GF-D8 (cell line): Measurements from ENCODE around the gene SOCS2.

Experiments
- DNase-seq: peaks from one replicate; lab custom pipeline; 2025; lab: John Stamatoyannopoulos, UW

SOCS2 gene

DNA sequence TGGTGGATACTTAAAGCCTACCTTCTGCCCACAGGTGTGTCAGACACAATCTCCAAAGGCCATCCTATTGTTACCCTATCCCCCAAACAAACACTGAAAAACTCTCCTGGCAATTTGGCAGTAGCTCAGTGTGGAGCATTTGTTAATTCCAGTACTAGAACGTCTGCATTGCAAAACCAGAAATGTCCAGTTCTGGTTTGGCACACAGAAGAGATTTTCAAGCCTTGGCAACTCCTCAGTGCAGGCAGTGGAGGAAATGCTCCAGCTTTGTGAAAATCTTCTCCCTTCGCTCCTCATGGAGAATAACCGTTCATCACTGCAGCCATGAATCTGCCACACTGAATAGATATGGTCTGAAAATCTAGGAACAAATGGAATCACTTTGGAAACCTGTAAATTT is 5.3 kb upstream of the SOCS2 start:
- no peak for DNase-seq

DNA sequence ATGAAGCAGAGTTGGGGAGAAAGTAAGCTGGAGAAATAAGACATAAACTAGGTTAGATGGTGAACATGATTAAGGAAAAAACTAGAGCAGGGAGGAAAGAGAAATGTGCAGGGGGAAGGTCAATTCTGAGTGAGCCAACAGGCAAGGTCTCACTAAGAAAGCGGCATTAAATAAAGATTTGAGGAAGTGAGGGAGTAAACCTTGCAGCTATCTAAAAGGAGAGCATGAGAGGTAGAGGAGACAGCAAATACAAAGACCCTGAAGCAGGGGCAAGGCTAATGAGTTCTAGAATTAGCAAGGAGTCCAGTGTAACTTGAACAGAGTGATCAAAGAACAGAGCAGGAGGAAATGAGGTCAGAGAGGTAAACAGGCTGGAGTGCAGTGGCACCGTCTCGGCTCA is 4.4 kb upstream of the SOCS2 start:
- no peak for DNase-seq

DNA sequence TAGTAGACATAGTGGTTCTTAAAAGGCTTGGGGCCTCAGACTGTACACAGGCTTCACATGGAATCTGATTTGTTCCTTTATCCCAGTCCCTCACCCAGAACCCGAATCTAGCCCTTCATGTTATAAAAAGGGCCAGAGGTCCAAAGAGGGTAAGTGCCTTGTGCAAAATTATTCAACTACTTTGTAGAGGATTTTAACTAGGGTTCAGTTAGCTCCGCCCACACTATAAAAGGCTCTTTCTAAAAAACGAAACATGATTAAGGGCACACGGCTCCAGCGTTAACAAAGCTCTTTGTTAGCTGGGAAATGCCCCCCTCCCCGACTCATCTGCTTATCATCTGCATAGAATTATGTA is 3.2 kb upstream of the SOCS2 start:
- no peak for DNase-seq

DNA sequence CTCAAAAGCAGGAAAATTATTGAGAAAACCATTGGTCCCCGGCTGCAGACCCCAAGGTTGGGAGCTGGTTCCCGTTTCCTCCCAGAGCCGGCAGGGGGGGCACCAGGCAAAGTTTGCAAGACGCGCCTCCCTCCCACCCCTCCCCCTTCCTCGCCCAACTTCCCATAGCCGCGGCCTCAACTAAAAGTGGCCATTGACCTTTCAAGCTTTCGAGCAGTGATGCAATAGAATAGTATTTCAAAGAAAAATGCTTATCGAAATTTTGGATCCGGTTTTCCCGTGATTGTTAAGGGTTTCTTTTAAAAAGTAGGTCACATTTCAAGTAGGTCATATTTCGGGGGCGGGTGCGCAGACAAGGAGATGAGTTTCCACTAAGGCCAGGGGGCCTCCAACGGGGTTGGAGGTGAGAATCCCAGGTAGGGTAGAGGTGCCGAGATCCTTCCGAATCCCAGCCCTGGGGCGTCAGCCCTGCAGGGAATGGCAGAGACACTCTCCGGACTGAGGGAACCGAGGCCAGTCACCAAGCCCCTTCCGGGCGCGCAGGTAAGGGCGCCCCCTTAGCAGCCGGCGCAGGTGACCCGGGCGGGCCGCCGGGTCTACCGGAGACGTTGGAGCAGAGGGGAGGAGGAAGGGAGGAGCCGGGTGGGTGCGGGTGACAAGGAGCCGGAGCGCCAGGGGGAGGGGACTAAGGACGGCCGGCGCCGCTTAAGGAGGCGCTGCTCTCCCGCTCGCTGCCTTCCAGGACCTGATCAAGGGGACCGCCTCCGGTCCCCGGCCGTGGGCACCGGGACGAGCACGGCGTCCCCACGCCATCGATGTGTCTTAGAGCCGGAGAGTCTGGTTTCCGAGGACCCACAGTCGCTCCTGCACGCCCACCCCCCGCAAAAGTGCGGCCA is 2.6 kb upstream of the SOCS2 start:
- peak; percentile 58 for DNase-seq

DNA sequence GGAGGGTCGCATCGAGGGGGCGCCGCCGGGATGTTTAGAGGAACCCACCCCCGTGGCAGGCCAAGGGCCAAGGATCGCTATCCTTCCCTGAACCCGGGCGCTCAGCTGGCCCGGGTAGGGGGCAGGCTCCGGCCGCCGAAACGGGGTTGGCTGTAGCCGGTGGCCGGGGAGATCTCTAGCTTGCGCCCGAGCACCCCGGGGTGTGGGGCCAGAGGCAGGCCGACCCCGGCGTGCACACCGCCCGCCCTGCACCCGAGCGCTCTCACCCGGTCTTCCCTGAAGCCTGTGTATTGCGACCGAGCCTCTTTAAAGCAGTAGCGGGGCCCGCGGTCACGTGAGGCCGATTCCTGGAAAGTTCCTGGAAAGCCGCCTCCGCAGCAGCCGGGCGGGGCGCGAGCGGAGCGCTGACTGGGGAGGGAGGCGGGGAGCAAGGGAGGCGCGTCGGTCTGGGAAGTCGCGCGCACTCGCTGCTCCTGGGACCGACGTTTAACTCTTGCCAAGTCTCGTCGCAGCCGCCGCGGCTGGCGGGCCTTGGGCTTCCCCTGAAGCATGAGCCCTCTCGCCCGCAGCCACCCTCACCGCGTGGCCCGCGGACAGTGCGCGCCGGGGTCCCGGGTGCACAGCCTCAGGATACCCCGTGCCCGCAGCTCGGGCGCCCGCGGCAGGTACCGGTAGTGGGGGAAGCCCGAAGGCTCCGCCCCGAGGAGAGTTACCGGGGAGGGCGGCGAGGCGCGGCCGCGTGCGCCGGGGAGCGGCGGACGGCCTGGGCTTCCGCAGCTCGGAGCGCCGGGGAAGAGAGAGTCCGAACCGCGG is 1.7 kb upstream of the SOCS2 start:
- DNase-seq, result peak; percentile 88

DNA sequence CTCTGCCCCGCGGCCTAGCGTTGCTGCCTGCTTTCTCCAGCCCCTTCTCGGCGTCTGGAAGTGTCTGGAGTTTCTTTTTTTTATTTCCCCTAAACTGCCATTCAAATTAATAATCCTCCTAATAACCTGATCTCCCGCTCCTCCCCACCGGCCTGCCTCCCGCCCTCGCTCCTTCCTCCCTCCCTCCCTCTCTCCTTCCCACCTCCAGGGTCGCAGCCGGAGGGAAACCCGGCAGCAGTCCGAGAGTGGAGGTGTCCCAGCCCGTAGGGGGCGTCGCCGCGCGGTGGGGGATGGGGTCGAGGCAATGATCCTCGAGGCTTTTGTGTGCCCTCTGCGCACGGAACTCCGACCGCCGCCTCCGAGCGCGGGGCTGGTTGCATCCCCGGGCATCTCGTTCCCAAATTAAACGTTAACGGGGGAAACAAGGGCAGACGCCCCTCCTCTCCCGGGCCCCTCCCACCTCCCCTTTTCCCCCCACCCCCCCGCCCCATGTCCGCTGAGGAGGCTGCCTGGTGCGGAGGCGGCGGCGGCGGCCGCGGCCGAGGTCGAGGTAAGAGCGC is 1.0 kb upstream of the SOCS2 start:
- peak; percentile 36 for DNase-seq

DNA sequence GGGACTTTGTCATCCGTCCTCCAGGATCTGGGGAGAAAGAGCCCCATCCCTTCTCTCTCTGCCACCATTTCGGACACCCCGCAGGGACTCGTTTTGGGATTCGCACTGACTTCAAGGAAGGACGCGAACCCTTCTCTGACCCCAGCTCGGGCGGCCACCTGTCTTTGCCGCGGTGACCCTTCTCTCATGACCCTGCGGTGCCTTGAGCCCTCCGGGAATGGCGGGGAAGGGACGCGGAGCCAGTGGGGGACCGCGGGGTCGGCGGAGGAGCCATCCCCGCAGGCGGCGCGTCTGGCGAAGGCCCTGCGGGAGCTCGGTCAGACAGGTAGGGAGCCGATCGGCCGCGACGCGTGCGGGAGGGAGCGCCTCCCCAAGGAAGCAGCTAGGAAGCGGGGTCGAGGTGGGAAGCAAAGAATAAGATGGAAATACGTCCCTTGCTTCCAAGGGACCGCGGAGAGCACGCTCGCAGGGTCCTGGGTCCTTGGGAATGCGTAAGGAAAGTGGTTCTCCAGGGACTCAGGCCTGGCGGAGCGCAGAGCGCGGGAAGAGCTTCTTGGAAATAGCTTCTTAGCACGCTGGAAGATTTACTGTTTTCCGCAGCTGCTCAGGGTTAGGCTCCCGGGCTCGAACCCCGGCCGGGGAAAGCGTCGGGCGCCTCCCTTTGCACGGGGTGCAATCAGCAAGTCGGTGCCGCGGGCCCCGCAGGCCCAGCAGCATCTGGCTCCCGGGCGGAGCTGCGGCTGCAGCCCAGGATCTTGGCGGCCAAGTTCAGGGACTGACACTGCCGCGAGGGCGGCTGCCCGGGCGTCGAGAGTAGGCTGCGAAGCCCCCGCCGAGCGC is 457 bp downstream of the SOCS2 start:
- no peak for DNase-seq

DNA sequence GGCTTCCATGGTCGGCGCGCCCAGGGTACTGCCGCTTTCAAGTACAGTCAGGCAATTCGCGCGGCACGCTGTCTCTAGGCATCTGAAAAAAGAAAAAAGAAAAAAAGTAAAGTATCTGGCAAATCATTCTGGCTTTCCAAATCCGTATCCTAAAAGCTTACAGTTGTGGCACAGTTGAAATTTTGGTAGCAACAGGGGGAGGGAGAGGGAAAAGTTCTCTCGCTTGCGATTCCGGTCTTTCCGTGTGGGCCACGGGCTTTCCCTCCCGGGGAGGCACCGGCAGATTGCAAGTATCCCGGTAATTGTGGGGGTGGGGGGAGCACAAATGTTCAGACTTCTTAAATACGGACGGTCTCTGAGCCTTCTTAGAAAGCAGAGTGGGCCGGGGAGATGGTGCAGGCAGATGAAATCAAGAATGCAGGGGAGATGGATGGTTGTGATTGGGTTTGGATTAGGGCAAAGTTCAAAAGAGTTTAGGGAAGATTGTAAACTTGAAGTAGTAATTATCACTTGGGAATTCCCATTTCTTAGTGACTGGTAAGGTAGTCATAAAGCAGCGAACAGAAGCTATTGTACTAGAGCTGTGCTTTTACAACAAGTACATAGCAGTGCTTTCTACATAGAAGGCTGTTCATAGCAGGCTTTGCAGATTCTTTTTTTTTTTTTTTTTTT is 1.2 kb downstream of the SOCS2 start:
- DNase-seq, result no peak

DNA sequence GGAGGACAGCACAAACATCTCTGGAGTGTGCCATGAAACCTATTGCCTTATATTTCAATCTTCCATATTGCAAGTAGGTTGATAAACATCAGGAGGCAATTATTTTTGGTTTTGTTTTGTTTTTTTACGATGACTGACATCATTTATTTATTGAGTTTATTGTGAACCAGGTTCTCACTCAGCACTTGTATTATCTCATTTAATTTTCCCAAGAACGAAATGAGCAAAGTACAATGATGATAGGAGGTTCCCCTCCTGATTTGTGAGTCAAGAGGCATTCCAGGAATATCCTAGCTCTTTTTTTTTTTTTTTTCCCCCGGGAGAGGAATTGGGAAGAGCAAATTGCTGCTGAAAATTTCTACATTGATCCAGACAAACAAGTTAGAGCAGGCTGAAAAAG is 4.7 kb downstream of the SOCS2 start:
- DNase-seq, result no peak

DNA sequence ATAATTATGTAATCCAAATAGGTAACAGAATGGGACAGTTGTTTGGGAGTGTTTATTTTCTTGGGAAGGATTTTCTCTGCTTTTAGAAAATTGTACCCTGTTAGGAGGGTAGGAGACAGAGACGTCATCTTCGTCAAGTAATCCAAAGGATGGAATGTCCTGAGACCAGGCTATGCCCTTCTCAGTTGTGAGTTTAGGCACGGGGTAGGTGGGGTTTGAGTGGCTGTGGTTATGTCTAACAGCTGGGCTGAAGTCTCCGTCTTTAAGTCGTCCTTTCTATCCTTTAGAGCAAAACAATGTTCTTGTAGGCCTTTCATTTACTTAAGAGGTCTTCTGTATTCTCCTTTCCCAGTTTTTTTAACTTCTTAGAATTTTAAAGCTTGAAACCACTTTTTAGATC is 5.7 kb downstream of the SOCS2 start:
- DNase-seq, result no peak

DNA sequence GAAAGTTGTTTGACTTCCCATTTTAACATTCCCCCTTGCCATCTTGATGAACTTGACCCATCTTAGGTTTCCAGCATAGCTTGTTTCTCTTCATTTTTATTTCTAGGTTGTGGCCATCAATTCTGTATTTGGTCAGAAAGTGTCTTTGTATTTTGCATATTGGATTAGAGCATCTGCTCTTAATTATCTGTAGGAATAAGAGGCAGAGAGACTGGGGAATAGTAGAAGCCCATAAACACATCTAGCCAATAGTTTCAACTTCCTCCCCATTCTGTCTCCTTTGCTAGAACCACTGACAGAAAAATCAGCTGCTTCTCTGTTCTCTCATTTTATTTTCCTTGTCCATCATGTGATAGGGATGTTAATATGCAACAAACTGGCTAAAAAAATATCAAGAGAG is 8.2 kb downstream of the SOCS2 start:
- DNase-seq, result no peak

DNA sequence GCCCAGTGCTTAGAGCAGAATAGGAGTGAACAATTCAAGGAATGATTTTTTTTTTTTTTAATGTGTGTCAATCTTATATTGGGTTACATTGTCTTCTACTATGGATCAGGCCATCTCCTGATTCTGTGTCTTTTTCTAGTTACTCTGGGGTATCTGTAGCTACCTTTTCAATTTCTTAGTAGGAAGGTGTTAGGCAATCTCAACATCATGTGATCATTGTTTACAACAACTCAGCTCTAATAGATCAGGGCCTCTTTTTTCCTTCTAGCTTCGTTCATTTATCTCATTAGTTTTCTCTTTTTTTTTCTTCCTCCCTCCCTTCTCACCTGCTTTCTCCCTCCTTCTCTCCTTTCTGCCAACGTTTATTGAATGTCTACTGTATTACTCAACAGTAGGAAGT is 8.9 kb downstream of the SOCS2 start:
- no peak for DNase-seq

DNA sequence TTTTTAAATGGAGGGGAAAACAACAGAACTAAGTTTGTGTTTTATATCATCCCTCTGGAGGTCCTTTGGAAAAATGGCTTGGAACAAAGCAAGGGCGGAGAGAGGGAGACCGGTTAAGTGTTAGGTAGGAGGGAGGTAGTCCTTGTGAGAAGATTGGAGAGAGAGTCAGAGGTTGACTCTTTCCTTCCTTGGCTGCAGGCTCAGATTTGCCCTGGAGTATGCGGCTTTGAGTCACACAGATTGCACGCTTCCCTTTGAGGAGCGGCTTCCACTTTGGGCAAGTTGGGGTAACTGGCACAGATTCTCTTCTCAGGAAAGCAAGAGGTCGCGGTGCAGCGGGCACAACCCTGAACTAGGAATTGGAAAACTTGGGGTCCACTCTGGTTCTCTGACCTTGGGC is 9.9 kb downstream of the SOCS2 start:
- DNase-seq, result no peak

DNA sequence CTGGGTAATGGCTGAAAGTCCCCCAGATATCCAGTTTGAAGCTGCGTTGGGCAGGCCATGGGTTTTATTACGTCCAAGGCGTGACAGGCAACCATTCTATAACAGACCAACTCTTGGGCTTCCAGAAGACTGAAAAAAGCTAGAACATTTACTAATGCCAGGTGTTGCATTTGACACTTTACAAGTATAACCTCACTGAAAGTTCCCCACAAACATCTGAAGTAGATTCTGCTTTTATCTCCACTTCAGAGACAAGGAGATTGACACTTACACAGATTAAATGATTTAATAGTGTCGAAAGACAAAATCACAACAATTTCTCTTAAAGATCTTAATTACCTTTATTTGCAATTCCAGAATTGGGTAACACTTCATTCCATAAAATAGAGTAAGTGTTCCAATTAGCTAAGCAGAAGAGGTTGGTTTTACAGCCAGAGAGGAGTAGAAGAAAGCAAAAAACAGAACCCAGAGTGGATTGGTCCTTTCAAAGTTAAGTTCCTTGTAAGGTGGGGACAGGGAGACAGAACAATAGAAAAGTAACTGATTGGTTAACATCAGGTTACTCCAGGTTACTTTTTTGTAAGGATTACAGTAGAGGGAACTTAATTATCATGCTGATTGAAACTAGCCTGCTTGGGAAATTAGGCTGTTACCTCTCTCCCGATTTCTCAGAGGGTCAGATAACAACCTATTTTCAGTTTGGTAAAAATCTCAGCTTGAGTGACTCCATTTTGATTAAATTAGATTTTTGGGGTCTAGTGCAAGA is 11.3 kb downstream of the SOCS2 start:
- DNase-seq, result no peak

DNA sequence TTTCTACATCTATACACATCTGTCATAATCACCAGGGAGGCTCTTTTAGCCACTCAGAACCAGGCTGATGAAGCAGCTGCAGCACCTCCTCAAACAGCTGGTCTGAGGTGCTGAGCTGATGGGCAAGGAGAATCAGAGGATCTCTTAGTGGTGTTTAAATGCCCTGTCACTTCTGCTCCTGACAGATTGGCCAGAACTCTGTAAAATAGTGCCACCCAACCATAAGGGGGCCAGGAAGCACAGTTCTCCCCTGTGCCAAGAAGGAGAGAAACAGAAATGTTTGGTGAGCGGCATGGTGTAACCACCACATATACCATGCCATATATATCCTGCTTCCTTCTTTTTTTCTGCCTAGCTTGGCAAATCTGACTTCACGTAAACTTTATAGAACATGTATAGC is 12.8 kb downstream of the SOCS2 start:
- no peak for DNase-seq

DNA sequence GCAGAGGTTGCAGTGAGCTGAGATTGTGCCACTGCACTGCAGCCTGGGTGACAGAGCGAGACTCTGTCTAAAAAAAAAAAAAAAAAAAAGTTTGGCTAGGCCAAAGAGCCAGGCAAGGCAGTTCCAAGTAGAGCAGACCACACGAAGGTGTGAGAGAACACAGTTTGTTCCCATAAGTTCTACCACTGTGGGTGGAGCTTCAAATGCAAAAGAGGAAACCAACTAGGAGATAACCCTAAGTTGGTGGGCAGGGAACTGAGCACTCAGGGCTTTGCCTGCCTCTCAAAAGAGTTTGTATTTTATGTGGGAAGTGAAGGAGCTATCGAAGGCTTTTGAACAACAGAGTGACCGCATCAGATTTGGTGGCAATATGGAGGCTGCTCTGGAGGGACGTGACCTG is 15.1 kb downstream of the SOCS2 start:
- no peak for DNase-seq

DNA sequence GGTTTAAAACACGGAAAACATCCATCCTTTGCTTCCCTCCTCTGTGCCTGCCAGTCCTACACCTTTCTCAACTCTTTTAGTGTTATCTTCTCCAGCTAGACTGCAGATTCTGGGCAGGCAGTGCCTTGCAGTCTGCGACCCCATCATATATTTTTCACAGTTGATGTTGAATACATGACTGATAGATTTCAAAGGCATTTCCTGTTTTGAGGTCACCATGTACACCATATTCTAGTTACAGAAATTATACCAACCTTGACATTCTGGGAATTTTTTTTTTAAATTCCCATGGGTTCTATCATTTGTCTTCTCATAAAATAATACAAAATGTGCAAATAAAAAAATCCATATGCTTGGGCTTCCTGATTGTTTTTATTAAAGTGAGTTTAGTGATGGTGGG is 16.6 kb downstream of the SOCS2 start:
- DNase-seq, result no peak

DNA sequence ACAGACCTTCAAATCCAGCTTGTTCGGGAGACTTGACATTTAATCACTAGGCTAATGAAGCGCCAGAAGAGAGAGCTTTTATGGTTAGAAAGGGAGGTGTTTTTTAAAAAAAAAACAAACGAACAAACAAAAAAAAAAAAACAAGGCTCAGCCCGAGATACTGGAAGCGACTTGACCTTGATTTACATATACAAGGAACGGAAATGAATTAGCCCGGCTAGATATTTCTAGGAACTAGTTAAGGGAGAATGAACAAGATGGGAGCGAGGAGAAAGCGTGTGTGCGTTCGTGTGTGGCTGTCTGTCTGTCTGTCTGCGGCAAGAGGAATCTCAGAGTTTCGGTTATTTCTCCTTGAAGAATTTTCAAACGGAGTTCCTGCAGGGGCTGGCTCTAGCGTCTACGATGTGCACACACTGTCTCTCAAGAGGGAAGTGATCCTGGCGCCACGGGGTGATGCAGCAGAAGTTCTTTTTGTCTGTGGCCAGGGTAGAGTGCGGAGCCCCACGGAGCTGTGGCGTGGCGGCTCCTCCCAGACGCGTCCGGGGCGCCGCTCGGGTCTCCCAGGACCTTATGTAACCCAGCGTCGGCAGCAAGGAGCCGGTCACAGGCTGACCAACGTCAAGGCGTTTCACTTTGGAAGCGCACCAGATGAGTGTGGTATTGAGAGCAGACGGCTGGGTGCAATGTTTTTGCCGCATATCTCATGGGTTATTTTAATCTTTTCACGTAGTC is 18.8 kb downstream of the SOCS2 start:
- peak; percentile 9 for DNase-seq

DNA sequence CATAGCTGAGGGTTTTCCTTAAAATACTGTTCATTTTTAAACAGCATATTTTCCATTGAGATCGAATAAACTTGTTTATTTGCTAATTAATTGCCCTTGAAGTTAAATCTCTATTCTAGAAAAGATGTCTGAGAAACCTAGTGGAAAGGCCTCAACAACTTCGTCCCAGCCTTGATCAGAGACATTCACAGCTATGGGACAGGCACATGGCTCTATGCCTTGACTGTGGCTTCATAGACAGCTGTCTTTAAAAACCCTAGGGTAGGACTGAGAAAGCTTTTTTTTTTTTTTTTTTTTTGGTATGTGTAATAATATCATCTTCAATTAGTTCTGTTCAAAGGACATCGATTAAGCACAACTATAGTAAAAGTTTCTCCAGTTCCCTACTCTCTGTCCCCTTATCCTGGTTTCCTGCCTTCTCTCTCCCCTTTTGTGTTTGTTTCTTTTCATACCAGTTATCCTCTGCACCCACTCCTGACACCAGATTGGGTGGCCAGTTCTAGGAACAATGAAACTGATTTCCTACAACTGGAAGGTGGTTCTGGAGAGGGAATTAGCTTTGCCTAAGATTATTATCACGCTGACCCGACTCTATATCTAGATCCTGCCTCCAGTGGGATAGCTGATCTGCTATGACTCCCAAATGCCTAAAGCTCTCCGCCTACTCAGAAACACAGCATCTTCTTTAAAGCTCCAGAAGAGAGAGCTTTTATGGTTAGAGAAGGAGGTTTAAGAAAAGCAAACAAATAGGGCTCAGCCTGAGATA is 20.3 kb downstream of the SOCS2 start:
- no peak for DNase-seq
